HL-60 (cell line): ENCODE results near the gene ITSN1.
"Not testable (repeated sequence)": the region's sequence is repeated elsewhere in the genome, so short reads cannot be mapped to it uniquely, and the experiment has no call there.

Experiments used
- CTCF ChIP-seq: IDR thresholded peaks from one replicate; pipeline ENCODE4 v1.5.1; 2011; ENCODE audit warnings: low read length, control low read depth, inconsistent platforms; ENCODE audit not compliant: insufficient read depth
- GABPA ChIP-seq: IDR thresholded peaks from 2 replicates; pipeline ENCODE4 v1.6.1; 2012; ENCODE audit warnings: low read depth
- POLR2AphosphoS5 ChIP-seq: IDR thresholded peaks from 2 replicates; pipeline ENCODE4 v1.6.1; 2012; ENCODE audit warnings: low read depth
- SPI1 ChIP-seq: IDR thresholded peaks from 2 replicates; pipeline ENCODE4 v1.6.1; 2012; ENCODE audit warnings: low read depth, mild to moderate bottlenecking, borderline replicate concordance

GRCh38 chr21:33867868-33868267 lies 225.6 kb downstream of the ITSN1 start:
- TF ChIP-seq CTCF, POLR2AphosphoS5, SPI1, GABPA: not testable (repeated sequence)
